GM19193 (cell line): ENCODE results near the gene ZFYVE19.

Source experiments
- POLR2A ChIP-seq: IDR thresholded peaks from 4 replicates; pipeline ENCODE4 v1.6.1; 2011; ENCODE audit not compliant: insufficient read depth, insufficient read length; ENCODE audit errors: extremely low read depth

Gene ZFYVE19

DNA sequence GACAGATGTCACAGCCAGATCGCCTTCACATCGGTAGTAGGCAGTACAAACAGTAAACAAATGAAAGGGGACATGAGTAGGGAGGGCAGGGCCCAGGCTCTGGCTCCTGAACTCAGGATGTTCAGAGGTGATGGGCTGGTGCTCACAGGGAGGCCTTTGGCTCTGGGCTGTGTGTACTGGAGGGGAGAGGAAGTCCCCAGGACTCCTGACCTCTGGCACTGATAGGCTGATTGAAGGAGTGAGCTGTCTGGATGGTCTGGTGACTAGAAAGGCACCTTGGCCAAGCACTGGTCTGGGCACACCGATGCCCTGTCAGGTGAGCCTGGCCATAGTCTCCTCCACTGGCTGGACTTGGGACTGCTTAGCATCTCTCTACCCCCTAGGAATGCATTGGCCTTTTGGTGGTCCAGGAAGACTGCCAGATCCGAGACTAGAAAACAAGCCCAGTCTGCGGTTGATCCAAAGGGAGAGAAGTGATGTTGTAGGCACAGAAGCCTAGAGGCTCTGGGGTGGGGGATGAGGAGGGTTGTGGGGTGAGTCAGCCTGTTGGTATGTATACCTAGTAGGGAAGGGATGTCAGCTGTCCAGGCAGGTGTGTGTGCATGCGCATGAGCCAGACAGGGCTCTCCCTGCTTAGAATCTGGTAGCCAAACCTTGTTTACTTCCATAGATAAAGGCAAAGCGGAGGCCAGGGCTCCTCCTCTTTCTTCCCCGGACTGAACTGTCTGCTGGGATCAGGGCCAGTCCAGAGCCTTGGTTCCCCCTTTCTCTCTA lies 38.8 kb downstream of the ZFYVE19 start:
- no peak for TF ChIP-seq POLR2A

DNA sequence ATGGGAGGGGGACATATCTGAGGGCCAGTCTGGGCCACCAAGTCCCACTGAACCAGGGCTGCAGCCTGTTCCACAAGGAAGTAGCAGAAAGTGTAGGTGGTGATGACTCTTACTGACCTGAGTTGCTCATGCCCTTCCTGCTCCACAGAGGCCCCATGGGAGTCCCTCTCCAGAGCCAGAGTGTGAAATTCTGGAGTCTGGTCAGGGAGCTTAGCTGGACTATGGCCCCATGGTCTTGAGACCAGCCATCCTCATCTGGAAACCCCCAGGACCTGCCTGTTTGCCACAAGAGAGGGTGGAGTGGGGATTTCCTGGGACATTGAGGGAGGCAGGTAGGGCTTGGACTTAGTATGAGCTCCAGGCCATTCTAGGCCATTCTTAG lies 39.9 kb downstream of the ZFYVE19 start:
- TF ChIP-seq POLR2A, result no peak

DNA sequence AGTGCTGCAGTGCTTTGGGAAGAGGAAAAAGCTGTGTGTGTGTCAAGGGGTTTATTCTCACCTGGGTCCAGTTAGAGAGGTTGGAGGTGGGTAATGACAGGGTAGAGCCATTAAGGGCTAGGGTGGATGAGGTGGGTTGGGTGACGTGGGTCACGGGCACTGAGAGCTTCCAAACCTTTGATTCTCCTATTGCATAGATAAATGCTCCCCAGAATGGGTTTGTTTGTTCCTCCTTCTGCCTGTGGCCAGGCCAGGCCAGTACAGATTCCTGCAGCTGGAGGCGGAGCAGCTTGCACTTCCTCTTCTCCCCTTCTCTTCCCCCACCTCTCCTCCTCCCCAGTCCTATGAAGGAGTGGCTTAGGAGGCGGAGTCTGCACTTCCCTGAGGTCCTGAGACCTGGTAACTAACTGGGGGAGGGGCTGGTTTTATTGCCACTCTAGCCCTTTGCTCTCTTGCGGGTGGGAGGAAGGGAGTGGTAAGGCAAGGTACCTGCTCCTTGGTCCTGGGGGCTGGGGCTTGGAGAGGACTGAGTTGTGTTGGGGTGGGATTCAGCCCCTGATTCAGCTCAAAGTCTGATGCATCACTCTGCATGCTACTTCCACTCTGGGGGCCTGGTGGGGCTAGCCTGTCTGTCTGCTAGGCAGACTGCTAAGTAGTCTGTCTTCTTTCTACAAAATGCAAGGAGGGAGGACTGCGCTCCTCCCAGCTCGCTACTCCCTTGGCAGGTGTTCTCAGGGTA lies 40.5 kb downstream of the ZFYVE19 start:
- TF ChIP-seq POLR2A, result peak; percentile 29

DNA sequence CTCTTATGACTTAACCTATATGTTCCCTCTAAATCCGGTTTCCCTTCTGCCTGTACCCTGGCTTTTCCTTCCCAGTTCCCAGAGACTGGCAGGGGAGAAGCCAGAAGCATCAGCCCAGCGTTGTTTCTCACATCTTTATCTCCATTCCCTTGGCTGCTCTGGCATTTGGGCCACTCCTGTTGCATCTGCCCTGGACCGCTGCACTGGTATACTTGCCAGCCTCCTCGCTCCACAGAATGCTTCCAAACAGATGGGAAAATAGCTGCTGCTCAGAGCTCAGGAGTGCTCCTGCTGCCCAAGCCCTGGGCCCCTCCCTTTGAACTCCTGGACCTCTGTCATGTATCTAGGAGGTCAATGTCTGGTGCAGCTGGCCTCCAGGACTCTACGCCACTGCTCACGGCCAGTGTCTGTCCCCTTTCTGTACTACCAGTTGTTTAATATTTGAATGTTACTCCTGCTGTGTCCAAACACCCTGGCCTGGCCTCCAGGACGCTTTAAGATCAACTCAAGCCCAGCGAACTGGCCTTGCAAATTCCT lies 43.8 kb downstream of the ZFYVE19 start:
- no peak for TF ChIP-seq POLR2A

DNA sequence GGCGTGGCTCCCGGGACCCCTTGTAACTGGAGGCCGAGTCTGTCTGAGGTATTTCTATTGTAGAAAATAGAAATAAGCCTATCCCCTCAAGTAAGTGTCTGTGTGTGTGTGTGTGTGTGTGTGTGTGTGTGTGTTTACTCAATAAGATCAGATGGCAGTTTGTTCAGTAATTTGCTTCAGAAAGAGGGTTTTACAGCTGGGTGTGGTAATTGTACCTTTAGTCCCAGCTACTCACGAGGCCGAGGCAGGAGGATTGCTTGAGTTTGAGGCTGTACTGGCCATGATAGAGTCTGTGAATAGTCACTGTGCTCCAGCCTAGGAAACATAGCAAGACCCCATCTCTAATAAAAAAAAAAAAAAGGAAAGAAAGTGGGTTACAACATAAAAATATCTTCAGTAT lies 45.6 kb downstream of the ZFYVE19 start:
- TF ChIP-seq POLR2A, result no peak

DNA sequence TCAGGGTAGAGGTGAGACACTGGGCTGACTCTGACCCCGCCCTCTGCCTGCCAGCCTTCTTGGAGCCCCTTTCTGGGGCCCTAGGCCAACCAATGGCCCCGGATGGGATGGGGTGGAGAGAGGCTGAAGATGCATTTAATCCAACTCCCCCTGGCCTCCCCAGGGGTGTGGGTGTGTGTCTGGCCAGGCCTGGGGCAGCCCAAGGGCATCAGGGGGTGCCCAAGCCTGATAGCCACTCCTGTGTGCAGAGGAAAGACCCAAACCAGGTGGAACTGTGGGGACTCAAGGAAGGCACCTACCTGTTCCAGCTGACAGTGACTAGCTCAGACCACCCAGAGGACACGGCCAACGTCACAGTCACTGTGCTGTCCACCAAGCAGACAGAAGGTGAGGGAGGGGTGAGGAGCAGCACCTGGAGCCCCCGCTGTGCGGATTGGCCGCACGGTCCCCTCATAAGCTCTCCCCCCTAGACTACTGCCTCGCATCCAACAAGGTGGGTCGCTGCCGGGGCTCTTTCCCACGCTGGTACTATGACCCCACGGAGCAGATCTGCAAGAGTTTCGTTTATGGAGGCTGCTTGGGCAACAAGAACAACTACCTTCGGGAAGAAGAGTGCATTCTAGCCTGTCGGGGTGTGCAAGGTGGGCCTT lies 46.5 kb downstream of the ZFYVE19 start:
- no peak for TF ChIP-seq POLR2A

DNA sequence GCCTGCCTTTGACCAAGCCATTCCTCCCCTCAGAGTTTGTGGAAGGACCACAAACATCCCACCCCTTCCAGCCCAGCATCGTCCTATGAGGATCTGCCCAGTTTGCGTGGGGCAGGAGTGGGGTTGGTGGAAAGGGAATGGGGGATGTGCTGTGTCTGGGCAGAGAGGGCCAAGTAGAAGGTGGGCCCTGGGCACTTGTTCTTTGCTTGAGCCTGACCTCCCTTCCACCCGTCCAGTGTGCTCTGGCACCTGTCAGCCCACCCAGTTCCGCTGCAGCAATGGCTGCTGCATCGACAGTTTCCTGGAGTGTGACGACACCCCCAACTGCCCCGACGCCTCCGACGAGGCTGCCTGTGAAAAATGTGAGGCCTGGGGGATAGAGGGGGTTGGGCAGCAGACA lies 47.3 kb downstream of the ZFYVE19 start:
- TF ChIP-seq POLR2A, result no peak

DNA sequence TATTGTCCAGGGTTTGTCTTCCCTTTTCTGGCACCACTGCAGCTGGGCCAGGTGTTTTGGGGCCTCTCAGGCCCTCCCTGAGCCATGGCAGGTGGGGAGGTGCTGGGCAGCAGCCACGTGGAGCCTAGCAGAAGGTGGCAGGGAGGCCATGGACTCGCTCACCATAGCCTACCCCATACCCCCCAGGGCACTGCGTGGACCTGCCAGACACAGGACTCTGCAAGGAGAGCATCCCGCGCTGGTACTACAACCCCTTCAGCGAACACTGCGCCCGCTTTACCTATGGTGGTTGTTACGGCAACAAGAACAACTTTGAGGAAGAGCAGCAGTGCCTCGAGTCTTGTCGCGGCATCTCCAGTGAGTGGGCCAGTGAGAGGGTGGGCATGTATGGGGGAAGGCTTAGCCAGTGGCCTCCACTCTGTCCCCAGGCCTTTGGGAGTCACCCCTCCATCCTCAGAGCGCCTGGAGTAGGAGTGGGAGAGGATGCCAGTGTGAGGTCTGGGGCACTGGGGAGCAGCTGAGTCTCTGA lies 48.9 kb downstream of the ZFYVE19 start:
- no peak for TF ChIP-seq POLR2A

DNA sequence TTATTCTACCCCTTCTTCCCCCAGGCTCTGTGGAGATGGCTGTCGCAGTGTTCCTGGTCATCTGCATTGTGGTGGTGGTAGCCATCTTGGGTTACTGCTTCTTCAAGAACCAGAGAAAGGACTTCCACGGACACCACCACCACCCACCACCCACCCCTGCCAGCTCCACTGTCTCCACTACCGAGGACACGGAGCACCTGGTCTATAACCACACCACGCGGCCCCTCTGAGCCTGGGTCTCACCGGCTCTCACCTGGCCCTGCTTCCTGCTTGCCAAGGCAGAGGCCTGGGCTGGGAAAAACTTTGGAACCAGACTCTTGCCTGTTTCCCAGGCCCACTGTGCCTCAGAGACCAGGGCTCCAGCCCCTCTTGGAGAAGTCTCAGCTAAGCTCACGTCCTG lies 49.9 kb downstream of the ZFYVE19 start:
- no peak for TF ChIP-seq POLR2A

DNA sequence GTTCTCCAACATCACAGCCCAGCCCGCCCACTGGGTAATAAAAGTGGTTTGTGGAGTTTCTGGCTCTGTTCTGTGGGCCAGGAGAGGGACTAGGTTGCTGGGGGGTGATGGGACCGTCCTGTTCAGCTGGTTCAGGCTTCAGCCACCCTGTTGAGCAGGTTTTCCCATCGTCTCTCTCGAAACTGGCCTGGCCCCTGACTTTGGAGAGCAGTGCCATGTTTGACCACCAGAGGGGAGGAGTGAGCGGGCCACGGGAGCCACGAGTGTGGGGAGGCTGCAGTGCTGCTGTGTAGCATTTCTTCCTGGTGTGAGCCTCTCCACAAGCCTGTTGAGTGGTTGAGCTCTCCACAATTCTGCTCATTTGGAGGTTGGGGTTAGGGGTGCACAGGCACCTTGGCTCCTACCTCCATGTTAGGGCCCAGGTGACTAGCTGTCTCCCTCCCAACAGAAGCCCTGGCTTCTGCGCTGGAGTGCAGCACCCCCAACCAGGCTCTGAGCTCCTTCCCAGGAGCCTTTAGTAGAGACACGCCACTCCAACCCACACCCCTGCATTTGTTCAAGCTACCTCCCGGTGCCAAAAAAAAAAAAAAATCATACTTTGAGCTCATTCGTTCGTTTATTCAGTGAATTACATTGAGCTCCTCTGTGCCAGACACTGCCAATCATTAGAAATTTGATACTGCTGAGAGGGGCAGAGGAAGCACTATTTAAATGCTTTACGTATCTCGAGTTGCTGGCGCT lies 50.9 kb downstream of the ZFYVE19 start:
- TF ChIP-seq POLR2A, result no peak

DNA sequence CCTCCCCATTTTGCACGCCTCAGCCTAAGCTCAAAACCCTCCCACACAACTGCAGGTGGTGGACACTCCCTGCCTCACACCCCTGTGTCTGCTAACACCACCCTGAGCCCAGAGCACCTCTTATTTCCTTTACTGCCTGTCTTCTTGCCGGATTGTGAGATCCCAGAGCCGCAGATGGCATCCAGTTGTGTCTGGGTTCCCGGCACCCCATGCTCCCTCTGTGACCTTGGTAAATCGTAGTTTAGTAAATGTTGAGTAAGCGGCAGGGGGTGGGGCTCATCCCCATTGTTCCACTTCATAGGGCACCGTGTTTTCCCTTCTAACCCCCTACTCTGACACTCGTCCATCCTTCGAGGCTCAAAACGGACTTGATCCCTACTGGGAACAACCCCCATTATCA lies 51.8 kb downstream of the ZFYVE19 start:
- no peak for TF ChIP-seq POLR2A

DNA sequence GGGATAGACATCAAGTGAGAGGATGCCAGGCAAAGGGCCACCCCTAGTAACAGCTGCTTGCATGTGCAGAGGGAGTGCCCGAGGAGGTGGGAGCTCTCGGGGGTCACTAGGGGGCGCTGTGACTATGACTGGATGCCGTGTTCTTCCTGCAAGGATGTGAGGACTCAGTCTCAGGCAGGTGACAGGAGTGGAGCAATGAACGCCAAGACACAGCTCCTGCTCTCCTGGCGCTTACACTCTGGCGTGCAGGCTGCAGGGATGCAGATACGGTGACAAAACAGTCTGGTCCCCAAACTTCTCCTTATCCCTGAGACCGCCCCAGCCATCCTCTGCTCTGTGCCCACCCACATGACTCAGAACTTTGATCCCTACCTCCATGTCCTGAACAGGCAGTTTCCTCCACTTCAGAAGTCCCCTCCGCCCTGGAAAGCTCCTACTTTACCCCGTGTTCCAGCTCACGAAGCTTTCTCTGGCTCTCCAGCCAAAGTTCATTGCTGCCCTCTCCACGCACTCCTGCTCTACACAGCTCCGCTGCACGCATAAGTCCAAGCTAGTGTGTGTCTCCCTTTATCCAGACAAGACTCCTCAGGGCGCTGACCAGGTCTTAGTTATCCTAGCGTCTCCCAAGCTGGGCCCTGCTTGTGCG lies 52.4 kb downstream of the ZFYVE19 start:
- TF ChIP-seq POLR2A, result no peak

DNA sequence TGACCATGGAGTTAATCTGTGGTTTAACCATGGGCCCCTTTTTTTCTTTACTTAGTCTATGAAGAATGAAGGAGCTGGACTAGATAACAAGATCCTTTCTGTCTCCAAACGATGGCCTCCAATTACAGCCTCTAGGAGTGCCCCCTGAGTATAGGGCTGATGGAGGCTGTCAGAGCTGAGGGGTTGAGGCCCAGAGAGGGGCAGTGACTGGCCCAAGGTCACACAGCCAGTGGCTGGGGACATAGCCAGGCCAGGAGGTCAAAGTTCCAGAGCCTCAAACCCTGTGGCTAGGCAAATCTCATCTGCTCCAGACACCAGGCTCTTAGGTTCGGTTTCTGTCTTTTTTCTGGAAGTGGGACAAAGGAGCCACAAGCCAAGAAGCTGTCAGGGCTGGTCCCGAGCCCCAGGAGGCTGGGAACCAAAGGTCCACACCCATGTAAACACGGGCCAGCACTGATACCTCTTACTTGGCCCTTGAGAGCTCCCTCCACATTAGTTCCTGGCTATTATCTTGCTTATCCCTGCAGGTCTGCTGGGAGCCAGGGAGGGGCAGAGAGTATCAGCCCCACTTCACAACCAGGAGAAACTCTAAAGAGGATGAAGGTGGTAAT lies 56.9 kb downstream of the ZFYVE19 start:
- TF ChIP-seq POLR2A, result no peak
